PC-9 (cell line): ENCODE results near the gene POC5. TPM values are rescaled to one million over a fixed set of nuclear protein-coding genes. Genes with fewer than 3 reads are reported as not detected.

Experiments used
- BruUV-seq: library from RNA; stranded (reverse); fragments of 400-500 nt; replicated peaks from 2 replicates; lab custom pipeline; 2021; lab: Mats Ljungman, UMichigan
- CTCF ChIA-PET: fragments of 300-600 bp; sonication (Branson Sonifier 250); formaldehyde crosslinking; loops from one replicate; lab custom pipeline; 2022; ENCODE audit warnings: antibody characterized with exemption; lab: Charles Lee
- POLR2A ChIA-PET: fragments of 300-600 bp; sonication (Branson Sonifier 250); formaldehyde crosslinking; loops from one replicate; lab custom pipeline; 2022; ENCODE audit warnings: antibody characterized with exemption; ENCODE audit not compliant: unreplicated experiment; lab: Charles Lee
- DNase-seq, 2 experiments: peaks; one replicate each; pipeline versions ENCODE4 v3.0.0 to v3.0.0-alpha.2; 2015 to 2022; ENCODE audit warnings: mixed read lengths in 1 of 2
- H2AFZ ChIP-seq: fragments of 200-600 bp; sonication (generic); 2 replicates; pipeline ENCODE4 v1.8.1; 2017; ENCODE audit warnings: antibody characterized with exemption
- H3F3A ChIP-seq: fragments of 200-600 bp; sonication (generic); 2 replicates; pipeline ENCODE4 v1.8.1; 2017; ENCODE audit warnings: antibody characterized with exemption, mild to moderate bottlenecking, low read depth; ENCODE audit not compliant: insufficient read depth
- H3K27ac ChIP-seq: fragments of 200-600 bp; sonication (generic); 2 replicates; pipeline ENCODE4 v1.6.1; 2016; ENCODE audit warnings: mixed run types
- H3K27me3 ChIP-seq: fragments of 200-600 bp; sonication (generic); 2 replicates; pipeline ENCODE4 v1.6.1; 2016; ENCODE audit warnings: low read depth, mixed run types; ENCODE audit not compliant: insufficient read depth
- H3K36me3 ChIP-seq: fragments of 200-600 bp; sonication (generic); 2 replicates; pipeline ENCODE4 v1.6.1; 2016; ENCODE audit warnings: low read depth, mixed run types
- H3K4me1 ChIP-seq: fragments of 200-600 bp; sonication (generic); replicated peaks from 2 replicates; pipeline ENCODE4 v1.6.1; 2016; ENCODE audit warnings: mixed run types; ENCODE audit not compliant: insufficient read depth
- H3K4me2 ChIP-seq: fragments of 200-600 bp; sonication (generic); 2 replicates; pipeline ENCODE4 v1.6.1; 2017; ENCODE audit warnings: mixed run types
- H3K4me3 ChIP-seq: fragments of 200-600 bp; sonication (generic); 2 replicates; pipeline ENCODE4 v1.6.1; 2016; ENCODE audit warnings: mixed run types
- H3K79me2 ChIP-seq: fragments of 200-600 bp; sonication (generic); 2 replicates; pipeline ENCODE4 v1.6.1; 2017; ENCODE audit warnings: low read depth, mixed run types
- H3K9me2 ChIP-seq: fragments of 200-600 bp; sonication (generic); 2 replicates; pipeline ENCODE4 v1.8.1; 2017; ENCODE audit warnings: mild to moderate bottlenecking; ENCODE audit not compliant: insufficient read depth
- H3K9me3 ChIP-seq: fragments of 200-600 bp; sonication (generic); 2 replicates; pipeline ENCODE4 v1.8.1; 2016; ENCODE audit warnings: low read depth; ENCODE audit not compliant: insufficient read depth
- H4K20me1 ChIP-seq: fragments of 200-600 bp; sonication (generic); 2 replicates; pipeline ENCODE4 v1.8.1; 2017; ENCODE audit not compliant: insufficient read depth
- CTCF ChIP-seq: fragments of 200-600 bp; sonication (generic); conservative IDR thresholded peaks from 2 replicates; pipeline ENCODE4 v1.6.1; 2017; ENCODE audit warnings: mixed run types, antibody characterized with exemption, mild to moderate bottlenecking, moderate library complexity
- EZH2 ChIP-seq: fragments of 200-600 bp; sonication (generic); IDR thresholded peaks from 2 replicates; pipeline ENCODE4 v1.8.0; 2017; ENCODE audit warnings: antibody characterized with exemption, low read depth
- intact Hi-C: fragments of 100-400 bp; cut with micrococcal nuclease; formaldehyde crosslinking; loops from one replicate; pipeline ENCODE4 v1.10.0; 2022; ENCODE audit not compliant: unreplicated experiment
- total RNA-seq: library from RNA; stranded (reverse); gene quantifications from 2 replicates; pipeline ENCODE4 v1.2.3, GENCODE V29; 2021

POC5 gene
- total RNA-seq, 1 experiment from 2014 or later = 13.1 TPM

- no peaks in the 10 kb centered on the region for H3K9me2 ChIP-seq
- H3K36me3 ChIP-seq = peaks cover 21% of the 10 kb centered on the region
- no peaks in the 10 kb centered on the region for H3F3A ChIP-seq
- no peaks in the 10 kb centered on the region for H3K79me2 ChIP-seq
- H3K4me3 ChIP-seq = no peak overlapping the region
- no peak overlapping the region for H2AFZ ChIP-seq
- POLR2A ChIA-PET = no interaction called here
- no peak for DNase-seq
- H3K4me1 ChIP-seq = no peaks in the 10 kb centered on the region
- no peak overlapping the region for H3K4me2 ChIP-seq
- intact Hi-C loops = no loop called here
- no peak overlapping the region for H3K27ac ChIP-seq
- CTCF ChIA-PET = no interaction called here
- BruUV-seq = no TSS peak
- no peaks in the 10 kb centered on the region for H3K27me3 ChIP-seq
- H4K20me1 ChIP-seq = no peaks in the 10 kb centered on the region
- TF ChIP-seq CTCF = no peak
- H3K9me3 ChIP-seq = no peaks in the 10 kb centered on the region
Observed at GRCh38 chr5:75694781-75695180, 22.5 kb downstream of the POC5 start.

DNA sequence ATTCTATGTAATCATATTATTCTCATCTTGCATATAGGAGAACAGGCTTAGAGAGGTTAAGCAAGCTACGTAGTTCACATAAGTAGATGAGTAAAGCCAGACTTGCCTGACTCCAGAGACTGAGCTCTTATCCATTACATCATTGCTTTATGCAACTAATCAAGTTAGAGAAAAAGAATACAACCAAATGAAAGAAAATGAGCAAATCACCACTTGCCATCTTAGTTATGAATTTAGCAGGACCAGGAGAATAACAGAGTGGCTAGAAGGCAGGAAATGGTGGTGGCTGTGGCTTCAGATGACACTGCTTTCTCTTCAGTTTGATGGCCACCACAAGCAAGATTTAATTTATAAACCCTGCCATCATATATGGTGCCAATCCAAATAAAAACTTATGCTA is 26.6 kb downstream of the POC5 start:
- no peak overlapping the region for H3K4me3 ChIP-seq
- H2AFZ ChIP-seq = no peak overlapping the region
- H3K9me3 ChIP-seq = no peaks in the 10 kb centered on the region
- H3F3A ChIP-seq = no peaks in the 10 kb centered on the region
- no TSS peak for BruUV-seq
- no peaks in the 10 kb centered on the region for H3K4me1 ChIP-seq
- H3K9me2 ChIP-seq = no peaks in the 10 kb centered on the region
- intact Hi-C loops = no loop called here
- H3K79me2 ChIP-seq = no peaks in the 10 kb centered on the region
- H3K27ac ChIP-seq = no peak overlapping the region
- H3K36me3 ChIP-seq = peaks cover 21% of the 10 kb centered on the region
- no peak overlapping the region for H3K4me2 ChIP-seq
- no peak for DNase-seq
- H3K27me3 ChIP-seq = no peaks in the 10 kb centered on the region
- TF ChIP-seq EZH2 (no peak), CTCF (no peak)
- no peaks in the 10 kb centered on the region for H4K20me1 ChIP-seq
- CTCF ChIA-PET = no interaction called here
- POLR2A ChIA-PET = no interaction called here

DNA sequence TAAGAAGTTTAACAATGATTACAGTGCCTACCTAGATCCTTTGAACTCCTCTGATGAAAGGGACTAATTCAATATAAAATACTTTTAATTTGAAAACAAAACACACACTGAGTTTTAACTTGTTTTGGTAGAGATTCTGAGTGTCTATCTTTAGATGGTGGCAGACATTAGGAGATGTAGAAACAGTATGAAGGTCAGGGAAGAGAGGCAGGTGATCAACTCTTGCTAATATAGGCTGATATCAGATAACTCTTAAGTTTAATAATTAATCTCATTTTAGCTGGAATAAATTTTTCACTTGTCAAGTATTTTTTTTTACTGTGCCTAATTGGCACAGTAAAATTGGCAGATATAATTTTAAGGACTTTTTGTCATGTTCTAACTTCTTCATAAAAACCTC is 30.8 kb downstream of the POC5 start:
- no peaks in the 10 kb centered on the region for H4K20me1 ChIP-seq
- H3K9me3 ChIP-seq = no peaks in the 10 kb centered on the region
- no peak overlapping the region for H3K27ac ChIP-seq
- TF ChIP-seq CTCF = no peak
- TF ChIP-seq EZH2 = no peak
- peaks cover 6% of the 10 kb centered on the region for H3F3A ChIP-seq
- no peak overlapping the region for H2AFZ ChIP-seq
- peaks cover 4% of the 10 kb centered on the region; the same call in 1 of the 2 replicates for H3K36me3 ChIP-seq
- H3K4me1 ChIP-seq = no peaks in the 10 kb centered on the region
- H3K4me2 ChIP-seq = no peak overlapping the region
- H3K27me3 ChIP-seq = no peaks in the 10 kb centered on the region
- no peak overlapping the region for H3K4me3 ChIP-seq
- no peak for DNase-seq
- CTCF ChIA-PET = no interaction called here
- no peaks in the 10 kb centered on the region for H3K9me2 ChIP-seq
- no TSS peak for BruUV-seq
- POLR2A ChIA-PET = no interaction called here
- no peaks in the 10 kb centered on the region for H3K79me2 ChIP-seq
- intact Hi-C loops = no loop called here
